H1 (cell line): Measurements from ENCODE around the gene FADS3. TPM values are rescaled to one million over a fixed set of nuclear protein-coding genes. Genes with fewer than 3 reads are reported as not detected.

Source experiments
- CTCF ChIA-PET: fragments of 300-600 bp; sonication (Branson Sonifier 250); formaldehyde crosslinking; loops from one replicate; lab custom pipeline; 2021; ENCODE audit not compliant: partially characterized antibody; lab: Charles Lee
- POLR2A ChIA-PET: fragments of 300-600 bp; sonication (Branson Sonifier 250); formaldehyde crosslinking; loops from one replicate; lab custom pipeline; 2021; ENCODE audit warnings: inconsistent platforms; ENCODE audit not compliant: partially characterized antibody; lab: Charles Lee
- DNase-seq, 2 experiments: peaks; one replicate each; pipeline versions ENCODE4 v3.0.0 to v3.0.0-alpha.2; 2010 to 2022; ENCODE audit warnings: low spot score in 2 of 2, low read depth in 1 of 2, mixed read lengths in 1 of 2
- FAIRE-seq: peaks from 2 replicates; lab custom pipeline; 2011; peaks lifted over from hg19 to GRCh38; lab: Jason Lieb, UNC
- H2AFZ ChIP-seq: 2 replicates; pipeline ENCODE4 v1.8.1; 2012; ENCODE audit warnings: low read length, inconsistent platforms
- H2AK5ac ChIP-seq: 2 replicates; pipeline ENCODE4 v1.6.1; 2013; ENCODE audit warnings: low read depth, low read length
- H2BK120ac ChIP-seq: replicated peaks from 2 replicates; pipeline ENCODE3; 2013; ENCODE audit warnings: low read depth, low read length, inconsistent platforms
- H2BK12ac ChIP-seq: 2 replicates; pipeline ENCODE4 v1.6.1; 2013; ENCODE audit warnings: low read depth, low read length
- H2BK15ac ChIP-seq: 2 replicates; pipeline ENCODE4 v1.6.1; 2013; ENCODE audit warnings: low read length
- H2BK20ac ChIP-seq: 2 replicates; pipeline ENCODE4 v1.6.1; 2013; ENCODE audit warnings: low read length
- H2BK5ac ChIP-seq: 2 replicates; pipeline ENCODE4 v1.6.1; 2013; ENCODE audit warnings: low read depth, low read length
- H3K14ac ChIP-seq: 2 replicates; pipeline ENCODE4 v1.6.1; 2013; ENCODE audit warnings: inconsistent platforms; ENCODE audit not compliant: insufficient read length
- H3K18ac ChIP-seq: 2 replicates; pipeline ENCODE4 v1.6.1; 2013; ENCODE audit warnings: low read length; ENCODE audit errors: extremely low read depth
- H3K23ac ChIP-seq: 2 replicates; pipeline ENCODE4 v1.6.1; 2013; ENCODE audit warnings: inconsistent platforms; ENCODE audit not compliant: insufficient read length
- H3K23me2 ChIP-seq: 2 replicates; pipeline ENCODE4 v1.6.1; 2013; ENCODE audit warnings: low read depth, low read length
- H3K27ac ChIP-seq: 2 replicates; pipeline ENCODE4 v1.6.1; 2011; ENCODE audit warnings: low read depth, low read length, inconsistent platforms
- H3K27me3 ChIP-seq, 4 experiments: replicated peaks in 1 of 4; 1 replicate in 1 of 4; 2 replicates in 3 of 4; pipeline versions ENCODE4 v1.6.1 to v1.8.1; 2011 to 2013; ENCODE audit warnings: low read length in 3 of 4, mild to moderate bottlenecking in 3 of 4, inconsistent platforms in 2 of 4, mixed read lengths in 2 of 4, moderate library complexity in 1 of 4; ENCODE audit not compliant: control insufficient read depth in 3 of 4, insufficient read depth in 3 of 4; ENCODE audit errors: extremely low read depth in 1 of 4
- H3K36me3 ChIP-seq, 4 experiments: 2 replicates each; pipeline versions ENCODE4 v1.6.1 to v1.8.1; 2011 to 2013; ENCODE audit warnings: mild to moderate bottlenecking in 4 of 4, low read length in 3 of 4, moderate library complexity in 2 of 4, control low read depth in 1 of 4, inconsistent platforms in 1 of 4; ENCODE audit not compliant: insufficient read depth in 4 of 4, control insufficient read depth in 2 of 4
- H3K4ac ChIP-seq: replicated peaks from 2 replicates; pipeline ENCODE3; 2013; ENCODE audit warnings: low read length, low read depth, mixed read lengths, inconsistent platforms; ENCODE audit not compliant: insufficient read length
- H3K4me1 ChIP-seq, 4 experiments: replicated peaks in 1 of 4; 1 replicate in 1 of 4; 2 replicates in 3 of 4; pipeline versions ENCODE4 v1.6.1 to v1.8.1; 2011 to 2013; ENCODE audit warnings: low read length in 3 of 4, inconsistent platforms in 2 of 4, mixed read lengths in 1 of 4; ENCODE audit not compliant: insufficient read depth in 4 of 4, control insufficient read depth in 3 of 4
- H3K4me2 ChIP-seq, 2 experiments: 2 replicates each; pipeline versions ENCODE4 v1.6.1 to v1.8.1; 2011 to 2013; ENCODE audit warnings: low read depth in 2 of 2, low read length in 2 of 2, control low read depth in 1 of 2, inconsistent platforms in 1 of 2, mild to moderate bottlenecking in 1 of 2; ENCODE audit not compliant: insufficient read depth in 1 of 2
- H3K4me3 ChIP-seq, 4 experiments: fragments of 200-600, 300-600 bp in 1 of 4; sonication (generic), shearing (Covaris generic), sonication (Bioruptor Twin) in 1 of 4; 2 replicates each; pipeline versions ENCODE4 v1.5.1 to v1.8.1; 2011 to 2016; ENCODE audit warnings: low read length in 4 of 4, low read depth in 3 of 4, control low read depth in 2 of 4, inconsistent platforms in 2 of 4, mild to moderate bottlenecking in 2 of 4, mixed read lengths in 1 of 4, moderate library complexity in 1 of 4; ENCODE audit not compliant: insufficient read depth in 2 of 4; ENCODE audit errors: extremely low read depth in 1 of 4
- H3K56ac ChIP-seq: replicated peaks from 2 replicates; pipeline ENCODE3; 2013; ENCODE audit warnings: low read depth, mild to moderate bottlenecking, mixed read lengths, low read length, inconsistent platforms; ENCODE audit not compliant: insufficient read length
- H3K79me1 ChIP-seq: 2 replicates; pipeline ENCODE4 v1.6.1; 2013; ENCODE audit warnings: low read depth, low read length, control low read depth
- H3K79me2 ChIP-seq, 2 experiments: 2 replicates each; pipeline versions ENCODE4 v1.6.1 to v1.8.1; 2012 to 2013; ENCODE audit warnings: low read length in 2 of 2, mild to moderate bottlenecking in 2 of 2, inconsistent platforms in 1 of 2; ENCODE audit not compliant: insufficient read depth in 2 of 2, control insufficient read depth in 1 of 2
- H3K9ac ChIP-seq, 4 experiments: replicated peaks in 1 of 4; 1 replicate in 1 of 4; 2 replicates in 3 of 4; pipeline versions ENCODE4 v1.6.1 to v1.8.1; 2011 to 2013; ENCODE audit warnings: low read depth in 3 of 4, low read length in 3 of 4, control low read depth in 2 of 4, mild to moderate bottlenecking in 2 of 4, moderate library complexity in 2 of 4, inconsistent platforms in 1 of 4; ENCODE audit errors: extremely low read depth in 1 of 4
- H3K9me3 ChIP-seq, 2 experiments: 2 replicates each; pipeline versions ENCODE4 v1.6.1 to v1.8.1; 2012 to 2013; ENCODE audit warnings: mild to moderate bottlenecking in 2 of 2, moderate library complexity in 2 of 2, control low read depth in 1 of 2, inconsistent platforms in 1 of 2, low read depth in 1 of 2, low read length in 1 of 2, mixed read lengths in 1 of 2; ENCODE audit not compliant: insufficient read depth in 2 of 2
- H4K20me1 ChIP-seq, 2 experiments: replicated peaks in 1 of 2; 2 replicates each; pipeline versions ENCODE3 to v1.8.1; 2011 to 2013; ENCODE audit warnings: inconsistent platforms in 2 of 2, low read length in 2 of 2, mild to moderate bottlenecking in 1 of 2; ENCODE audit not compliant: insufficient read depth in 2 of 2, control insufficient read depth in 1 of 2
- H4K5ac ChIP-seq: 2 replicates; pipeline ENCODE4 v1.6.1; 2013; ENCODE audit warnings: low read length, low read depth, mixed read lengths, inconsistent platforms; ENCODE audit not compliant: insufficient read length
- H4K8ac ChIP-seq: 2 replicates; pipeline ENCODE4 v1.8.0; 2013; ENCODE audit warnings: mild to moderate bottlenecking, moderate library complexity, low read length, inconsistent platforms; ENCODE audit not compliant: insufficient read depth; ENCODE audit errors: extremely low read depth
- H4K91ac ChIP-seq: replicated peaks from 2 replicates; pipeline ENCODE3; 2013; ENCODE audit warnings: low read length, mixed read lengths, inconsistent platforms; ENCODE audit not compliant: insufficient read length
- BACH1 ChIP-seq: IDR thresholded peaks from 2 replicates; pipeline ENCODE4 v1.6.1; 2012; ENCODE audit warnings: low read length, improper control_type of control experiment
- BCL11A ChIP-seq, 2 experiments: IDR thresholded peaks; one replicate each; pipeline ENCODE4 v1.6.1; 2011; ENCODE audit warnings: low read depth in 2 of 2, low read length in 2 of 2, mild to moderate bottlenecking in 2 of 2
- CBX5 ChIP-seq: fragments of 300-800, 300-1000 bp; sonication (generic); IDR thresholded peaks from 2 replicates; pipeline ENCODE4 v1.7.1; 2016; ENCODE audit warnings: antibody characterized with exemption, low read length, low read depth
- CHD2 ChIP-seq: IDR thresholded peaks from 2 replicates; pipeline ENCODE4 v1.6.1; 2012; ENCODE audit warnings: low read length, improper control_type of control experiment
- EP300 ChIP-seq, 2 experiments: IDR thresholded peaks; 1 replicate in 1 of 2; 2 replicates in 1 of 2; pipeline ENCODE4 v1.6.1; 2011 to 2012; ENCODE audit warnings: low read depth in 2 of 2, low read length in 2 of 2, mild to moderate bottlenecking in 2 of 2, borderline replicate concordance in 1 of 2, inconsistent platforms in 1 of 2, moderate library complexity in 1 of 2
- KDM4A ChIP-seq: IDR thresholded peaks from one replicate; pipeline ENCODE4 v1.7.1; 2012; ENCODE audit warnings: low read depth, mild to moderate bottlenecking, moderate library complexity, low read length, inconsistent platforms; ENCODE audit not compliant: severe bottlenecking
- NANOG ChIP-seq: IDR thresholded peaks from 2 replicates; pipeline ENCODE4 v1.6.1; 2011; ENCODE audit warnings: low read length, low read depth, mild to moderate bottlenecking, inconsistent platforms; ENCODE audit not compliant: insufficient read depth, poor library complexity, severe bottlenecking
- SAP30 ChIP-seq: fragments of 300-600 bp; sonication (generic); IDR thresholded peaks from 2 replicates; pipeline ENCODE4 v1.7.1; 2012; ENCODE audit warnings: low read length, moderate library complexity, mild to moderate bottlenecking, inconsistent platforms; ENCODE audit not compliant: insufficient read depth, insufficient replicate concordance
- SRF ChIP-seq: IDR thresholded peaks from 2 replicates; pipeline ENCODE4 v1.6.1; 2011; ENCODE audit warnings: mild to moderate bottlenecking, low read depth, low read length, moderate library complexity
- TAF7 ChIP-seq: optimal IDR thresholded peaks from 2 replicates; pipeline ENCODE3; 2011; ENCODE audit warnings: low read depth, mild to moderate bottlenecking, inconsistent platforms, low read length, moderate library complexity, borderline replicate concordance
- TCF12 ChIP-seq: IDR thresholded peaks from 2 replicates; pipeline ENCODE4 v1.6.1; 2011; ENCODE audit warnings: low read depth, mild to moderate bottlenecking, low read length
- WGBS, 2 experiments: shearing (Covaris generic) in 1 of 2; methylation state at CpG; one replicate each; pipeline versions ENCODE4 v1.1.6 to v1.1.7; 2013 to 2015; ENCODE audit warnings: low lambda C conversion rate in 2 of 2, mixed read lengths in 2 of 2, inconsistent platforms in 1 of 2, low coverage in 1 of 2, missing lambda C conversion rate in 1 of 2; ENCODE audit not compliant: insufficient replicate concordance in 2 of 2, insufficient coverage in 1 of 2, insufficient read length in 1 of 2; ENCODE audit errors: extremely low coverage in 1 of 2, missing lambda C conversion rate in 1 of 2; 5-methylcytosine and 5-hydroxymethylcytosine counted together
- polyA plus RNA-seq, 7 experiments: library from polyadenylated mRNA; depleted of rRNA in 3 of 7; stranded (reverse) in 5 of 7; unstranded in 2 of 7; fragments of >200 nt in 5 of 7; fragments of 200-250 nt in 2 of 7; gene quantifications; 1 replicate in 5 of 7; 2 replicates in 1 of 7; 4 replicates in 1 of 7; pipeline versions ENCODE4 v1.2.1 to v1.2.3, GENCODE V29; 2011 to 2013; ENCODE audit warnings: missing spikeins in 2 of 7, mixed read lengths in 2 of 7
- total RNA-seq: library from RNA; stranded (reverse); fragmentation: NEBNext Ultra II Directional; extraction: Animal tissue kit (Norgen Biotek cat#: 25700); gene quantifications from 2 replicates; pipeline ENCODE4 v1.2.1, GENCODE V29; 2021

FADS3 gene
- total and polyA plus RNA-seq, 2 of the 8 experiments (the other 6 are each of a cell fraction or from before 2014, with no cell fraction given) = 43.8 to 76.3 TPM

- Histone ChIP-seq H3K56ac (no peak overlapping the region), H4K20me1 (peaks cover 13 to 37% of the 10 kb centered on the region in 2 experiments)
- TF ChIP-seq BACH1 (no peak), TAF7 (no peak), SRF (no peak), EP300 (IDR thresholded peaks at IDR 0.05; ENCODE audit: borderline replicate concordance in 1 of 2, low read depth in 2 of 2, low read length in 2 of 2) (no peak), BCL11A (IDR thresholded peaks at IDR 0.05; ENCODE audit: low read depth in 2 of 2, low read length in 2 of 2) (no peak), CBX5 (no peak), SAP30 (no peak), TCF12 (no peak), CHD2 (no peak), NANOG (no peak), KDM4A (no peak)
These were observed 40.0 kb downstream of the FADS3 start for GRCh38 chr11:61851113-61851899.

More at GRCh38 chr11:61851113-61851899, 40.0 kb downstream of the FADS3 start:
- H4K91ac ChIP-seq = no peak overlapping the region
- CTCF ChIA-PET = interaction anchor here (0.6 to 2.5 kb wide), 4 partner anchors 10 to 23 kb away, joined by 3 to 5 read pairs (median 4); partner anchors contain the start of gene FADS2
- no peak overlapping the region for H3K4ac ChIP-seq
- no peak overlapping the region for H3K14ac ChIP-seq
- no peaks in the 10 kb centered on the region for H3K79me2 ChIP-seq
- no peak overlapping the region; the same call in 1 of the 2 replicates for H2BK5ac ChIP-seq
- H3K9ac ChIP-seq = no peak overlapping the region
- no peak overlapping the region for H2AFZ ChIP-seq
- H3K36me3 ChIP-seq = peaks cover 43 to 79% (median 69%) of the 10 kb centered on the region in 4 experiments
- no peak overlapping the region for H2BK15ac ChIP-seq
- H3K4me2 ChIP-seq = no peak overlapping the region
- H4K8ac ChIP-seq = no peak overlapping the region
- H2AK5ac ChIP-seq = no peak overlapping the region
- H3K23me2 ChIP-seq = no peaks in the 10 kb centered on the region
- no peaks in the 10 kb centered on the region for H3K27me3 ChIP-seq
- DNase-seq (no peak), FAIRE-seq (no peak)
- POLR2A ChIA-PET = interaction anchor here (0.6 to 1.1 kb wide), 2 partner anchors 13 to 21 kb away, joined by 3 to 4 read pairs; no protein-coding TSS in a partner anchor
- H3K4me3 ChIP-seq = no peak overlapping the region
- no peaks in the 10 kb centered on the region; a peak in 1 of 4 replicates for H3K9me3 ChIP-seq
- H2BK20ac ChIP-seq = no peak overlapping the region
- WGBS, 2 experiments = 95% methylated on average over 22 of the region's 24 CpGs; no CpG with 5 or more reads in 1 of the 2 experiments
- no peak overlapping the region for H4K5ac ChIP-seq
- no peak overlapping the region for H3K18ac ChIP-seq
- no peak overlapping the region for H3K23ac ChIP-seq
- H2BK12ac ChIP-seq = no peak overlapping the region
- H3K27ac ChIP-seq = no peak overlapping the region
- H3K79me1 ChIP-seq = peaks cover 11% of the 10 kb centered on the region
- H2BK120ac ChIP-seq = no peak overlapping the region
- H3K4me1 ChIP-seq = no peaks in the 10 kb centered on the region
